GM12878 (cell line): ENCODE results near the gene VGLL4. TPM values are rescaled to one million over a fixed set of nuclear protein-coding genes. Genes with fewer than 3 reads are reported as not detected.
A peak's percentile ranks its signal among the peaks of the same experiment; 100 is the strongest.

Experiments
- ATAC-seq: fragments of 200-7000 bp; cut with Tn5 transposase; 3 replicates; pipeline ENCODE4 v1.9.1; 2020; ENCODE audit warnings: mild to moderate bottlenecking, moderate library complexity
- BruUV-seq: library from RNA; stranded (reverse); fragments of 400-500 nt; replicated peaks from 2 replicates; lab custom pipeline; 2021; lab: Mats Ljungman, UMichigan
- CTCF ChIA-PET: fragments of 300-600 bp; sonication (Branson Sonifier 250); formaldehyde crosslinking; extraction: SDS; loops from one replicate; lab custom pipeline; 2021; ENCODE audit warnings: inconsistent platforms; lab: Yijun Ruan, JAX
- POLR2A ChIA-PET: fragments of 350-600 bp; formaldehyde crosslinking; extraction: SDS; loops from one replicate; lab custom pipeline; 2021; ENCODE audit warnings: inconsistent platforms; lab: Charles Lee
- RAD21 ChIA-PET: fragments of 300-600 bp; sonication (Branson Sonifier 250); formaldehyde crosslinking; loops from one replicate; lab custom pipeline; 2023; ENCODE audit warnings: antibody characterized with exemption; ENCODE audit not compliant: unreplicated experiment; lab: Charles Lee
- SMC1A ChIA-PET: fragments of 300-600 bp; sonication (Branson Sonifier 250); formaldehyde crosslinking; loops from one replicate; lab custom pipeline; 2023; ENCODE audit not compliant: unreplicated experiment, uncharacterized antibody; lab: Charles Lee
- DNase-seq: peaks from one replicate; pipeline ENCODE4 v3.0.0-alpha.2; 2011; ENCODE audit warnings: low read depth, low spot score
- FAIRE-seq: peaks from 3 replicates; lab custom pipeline; 2011; peaks lifted over from hg19 to GRCh38; lab: Jason Lieb, UNC
- H2AFZ ChIP-seq: 2 replicates; pipeline ENCODE4 v1.6.0; 2011; ENCODE audit warnings: low read depth, low read length, control low read depth; ENCODE audit not compliant: control insufficient read depth
- H3K27ac ChIP-seq: 2 replicates; pipeline ENCODE4 v1.5.1; 2011; ENCODE audit warnings: control low read depth; ENCODE audit not compliant: control insufficient read depth, insufficient read depth
- H3K27me3 ChIP-seq, 2 experiments: replicated peaks in 1 of 2; 2 replicates each; pipeline versions ENCODE4 v1.6.0 to v1.6.1; 2011; ENCODE audit warnings: low read length in 1 of 2; ENCODE audit not compliant: control insufficient read depth in 2 of 2, insufficient read depth in 2 of 2
- H3K36me3 ChIP-seq, 2 experiments: 2 replicates each; pipeline ENCODE4 v1.5.1; 2011; ENCODE audit warnings: low read length in 1 of 2; ENCODE audit not compliant: control insufficient read depth in 2 of 2, insufficient read depth in 2 of 2
- H3K4me1 ChIP-seq: 2 replicates; pipeline ENCODE4 v1.6.1; 2011; ENCODE audit warnings: mild to moderate bottlenecking, low read length, moderate library complexity, mixed read lengths; ENCODE audit not compliant: control insufficient read depth, insufficient read depth
- H3K4me2 ChIP-seq: 2 replicates; pipeline ENCODE4 v1.6.0; 2011; ENCODE audit warnings: control low read depth; ENCODE audit not compliant: control insufficient read depth, insufficient read depth
- H3K4me3 ChIP-seq: fragments of 200-600 bp; sonication (generic); 2 replicates; pipeline ENCODE4 v1.5.1; 2016
- H3K79me2 ChIP-seq: 2 replicates; pipeline ENCODE4 v1.6.0; 2011; ENCODE audit warnings: low read length; ENCODE audit not compliant: control insufficient read depth, insufficient read depth
- H3K9ac ChIP-seq: 2 replicates; pipeline ENCODE4 v1.8.0; 2011; ENCODE audit warnings: low read length, control low read depth, mixed read lengths; ENCODE audit not compliant: control insufficient read depth, insufficient read depth
- H3K9me3 ChIP-seq: replicated peaks from 3 replicates; pipeline ENCODE4 v1.5.1; 2011; ENCODE audit warnings: mild to moderate bottlenecking, low read length; ENCODE audit not compliant: control insufficient read depth, insufficient read depth
- H4K20me1 ChIP-seq: 2 replicates; pipeline ENCODE4 v1.6.0; 2011; ENCODE audit not compliant: control insufficient read depth, insufficient read depth
- CBFB ChIP-seq: IDR thresholded peaks from 2 replicates; pipeline ENCODE4 v1.6.1; 2016; ENCODE audit warnings: antibody characterized with exemption, low read depth
- CEBPB ChIP-seq, 2 experiments: fragments of 150-350 bp in 1 of 2; IDR thresholded peaks; 2 replicates each; pipeline ENCODE4 v1.6.1; 2012 to 2014; ENCODE audit warnings: low read depth in 2 of 2, low read length in 2 of 2, borderline replicate concordance in 1 of 2, inconsistent platforms in 1 of 2
- CHD4 ChIP-seq: fragments of 200-600 bp; sonication (generic); IDR thresholded peaks from 2 replicates; pipeline ENCODE4 v1.6.1; 2016; ENCODE audit warnings: mild to moderate bottlenecking
- GABPA ChIP-seq: IDR thresholded peaks from 2 replicates; pipeline ENCODE4 v1.6.1; 2014; ENCODE audit warnings: antibody characterized with exemption, low read depth, mild to moderate bottlenecking, inconsistent platforms
- LARP7 ChIP-seq: fragments of 450-650 bp; IDR thresholded peaks from 2 replicates; pipeline ENCODE4 v1.6.1; 2017; ENCODE audit warnings: mild to moderate bottlenecking
- NBN ChIP-seq: fragments of 450-650 bp; IDR thresholded peaks from 2 replicates; pipeline ENCODE4 v1.6.1; 2016
- POLR2AphosphoS5 ChIP-seq: IDR thresholded peaks from 2 replicates; pipeline ENCODE4 v1.6.1; 2011; ENCODE audit warnings: mild to moderate bottlenecking, low read length, inconsistent platforms
- RCOR1 ChIP-seq: conservative IDR thresholded peaks from 2 replicates; pipeline ENCODE4 v1.6.1; 2012; ENCODE audit warnings: low read depth, low read length, improper control_type of control experiment
- RELA ChIP-seq: fragments of 450-650 bp; IDR thresholded peaks from 2 replicates; pipeline ENCODE4 v1.8.0; 2014; ENCODE audit warnings: borderline replicate concordance; ENCODE audit not compliant: partially characterized antibody
- SMAD1 ChIP-seq: fragments of 450-650 bp; IDR thresholded peaks from 2 replicates; pipeline ENCODE4 v1.6.1; 2018; ENCODE audit warnings: mild to moderate bottlenecking, low read depth; ENCODE audit not compliant: partially characterized antibody
- SMC3 ChIP-seq: IDR thresholded peaks from 2 replicates; pipeline ENCODE4 v1.6.1; 2011; ENCODE audit warnings: low read length, improper control_type of control experiment, borderline replicate concordance
- SUZ12 ChIP-seq: fragments of 200-600 bp; sonication (generic); IDR thresholded peaks from one replicate; pipeline ENCODE4 v1.6.1; 2018; ENCODE audit warnings: antibody characterized with exemption, mild to moderate bottlenecking; ENCODE audit not compliant: unreplicated experiment
- TBL1XR1 ChIP-seq: IDR thresholded peaks from 2 replicates; pipeline ENCODE4 v1.6.1; 2012; ENCODE audit warnings: low read depth, low read length, improper control_type of control experiment
- ZNF274 ChIP-seq: IDR thresholded peaks from one replicate; pipeline ENCODE4 v1.8.0; 2011; ENCODE audit not compliant: insufficient read length, insufficient read depth
- WGBS: methylation state at CpG from one replicate; pipeline ENCODE4 v1.1.6; 2016; ENCODE audit warnings: low lambda C conversion rate; ENCODE audit not compliant: insufficient replicate concordance, insufficient coverage; ENCODE audit errors: missing lambda C conversion rate; 5-methylcytosine and 5-hydroxymethylcytosine counted together
- in situ Hi-C: fragments of 300-500 bp; cut with MboI; formaldehyde crosslinking; loops from 9 replicates; pipeline ENCODE4 v1.14.3; 2018; ENCODE audit warnings: mixed read lengths
- intact Hi-C: fragments of 100-400 bp; cut with micrococcal nuclease; formaldehyde crosslinking; loops from one replicate; pipeline ENCODE4 v1.14.2; 2022; ENCODE audit not compliant: unreplicated experiment
- polyA plus RNA-seq, 11 experiments: library from polyadenylated mRNA; depleted of rRNA in 4 of 11; unstranded in 6 of 11; stranded (reverse) in 5 of 11; fragments of >200 nt; fragmentation: Nextera tagmentation in 4 of 11; fragmentation: Illumina TruSeq in 1 of 11; extraction: Ambion mirVana in 4 of 11; extraction: Trizol in 1 of 11; gene quantifications; 1 replicate in 1 of 11; 2 replicates in 10 of 11; pipeline versions ENCODE4 v1.2.1 to v1.2.3, GENCODE V29; 2011 to 2016; ENCODE audit warnings: inconsistent platforms in 2 of 11, missing spikeins in 2 of 11, low read depth in 1 of 11
- total RNA-seq, 4 experiments: library from RNA; depleted of rRNA in 3 of 4; stranded (reverse); fragments of >200 nt in 3 of 4; fragmentation: Illumina TruSeq in 1 of 4; extraction: Trizol in 1 of 4; gene quantifications; 2 replicates each; pipeline versions ENCODE4 v1.2.1 to v1.2.3, GENCODE V29; 2013 to 2021
- TF ChIP-seq, protein P1 (sequence below): fragments of 450-650 bp; formaldehyde crosslinking; IDR thresholded peaks from 2 replicates; pipeline ENCODE4 v1.4.0; 2022; ENCODE audit warnings: mild to moderate bottlenecking, moderate library complexity
- TF ChIP-seq, protein P2 (sequence below): fragments of 450-650 bp; IDR thresholded peaks from 2 replicates; pipeline ENCODE4 v1.6.1; 2016; ENCODE audit warnings: mild to moderate bottlenecking

Gene VGLL4
- total and polyA plus RNA-seq, 10 of the 15 experiments (the other 5 are each of a cell fraction or from before 2014, with no cell fraction given): 0.44 to 38.1 (median 16.1) TPM

DNA sequence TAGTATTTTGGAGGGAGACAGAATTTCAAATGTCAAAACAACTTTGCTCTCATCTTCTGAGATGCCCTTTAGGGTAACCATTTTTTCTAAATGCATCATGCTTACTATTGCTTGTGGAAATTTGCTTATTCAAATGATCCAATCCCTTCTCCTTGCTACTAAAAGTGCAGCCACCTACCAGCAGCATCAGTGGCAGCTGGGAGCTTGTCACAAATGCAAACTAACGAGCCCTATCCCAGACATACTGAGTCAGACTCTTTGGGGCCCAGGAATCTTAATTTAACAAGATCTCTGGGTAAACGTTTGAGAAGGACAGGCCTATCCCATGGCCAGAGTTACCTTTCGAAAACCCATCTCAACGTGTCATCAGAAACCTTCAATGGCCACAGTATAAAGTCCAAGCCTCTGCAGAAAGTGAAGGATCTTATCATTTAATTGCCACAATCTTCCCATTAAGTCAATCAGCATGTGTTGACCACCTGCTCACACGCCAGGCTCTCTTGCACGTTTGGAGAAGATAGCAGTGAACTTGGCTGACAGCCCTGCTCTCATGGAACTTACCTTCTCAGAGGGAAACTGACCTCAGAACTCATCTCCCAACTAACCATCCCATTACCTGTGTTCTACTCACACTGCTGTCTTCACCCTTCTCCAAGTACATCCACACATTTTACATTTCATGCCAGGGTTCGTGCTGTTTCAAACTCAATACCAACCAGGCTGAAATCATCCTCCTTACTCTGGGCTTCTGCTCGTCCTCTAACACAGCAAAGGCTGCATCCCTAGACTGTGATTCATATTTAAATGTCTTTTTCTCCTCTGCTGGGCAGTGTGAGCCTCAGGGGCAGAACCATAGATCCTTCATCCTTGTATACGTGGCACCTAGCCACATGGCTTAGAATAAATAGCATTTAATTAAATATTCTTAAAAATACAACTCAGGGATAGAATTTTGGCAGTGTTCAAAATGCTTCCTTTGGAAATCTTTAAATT is 24.8 kb upstream of the VGLL4 start:
- BruUV-seq: no TSS peak
- 65% methylated on average over 9 of the region's 9 CpGs for WGBS

More for the DNA sequence above, 24.8 kb upstream of the VGLL4 start:
- no peaks in the 10 kb centered on the region for H3K27me3 ChIP-seq
- peaks cover 9% of the 10 kb centered on the region for H3K4me1 ChIP-seq
- intact Hi-C loops: no loop called here
- H3K4me3 ChIP-seq: no peak overlapping the region
- no peak overlapping the region for H3K27ac ChIP-seq
- CTCF ChIA-PET: no interaction called here
- RAD21 ChIA-PET: no interaction called here
- no peaks in the 10 kb centered on the region for H3K79me2 ChIP-seq
- no peak for TF ChIP-seq POLR2AphosphoS5
- no peak for TF ChIP-seq CHD4
- no peak for TF ChIP-seq LARP7
- TF ChIP-seq, protein P1, sequence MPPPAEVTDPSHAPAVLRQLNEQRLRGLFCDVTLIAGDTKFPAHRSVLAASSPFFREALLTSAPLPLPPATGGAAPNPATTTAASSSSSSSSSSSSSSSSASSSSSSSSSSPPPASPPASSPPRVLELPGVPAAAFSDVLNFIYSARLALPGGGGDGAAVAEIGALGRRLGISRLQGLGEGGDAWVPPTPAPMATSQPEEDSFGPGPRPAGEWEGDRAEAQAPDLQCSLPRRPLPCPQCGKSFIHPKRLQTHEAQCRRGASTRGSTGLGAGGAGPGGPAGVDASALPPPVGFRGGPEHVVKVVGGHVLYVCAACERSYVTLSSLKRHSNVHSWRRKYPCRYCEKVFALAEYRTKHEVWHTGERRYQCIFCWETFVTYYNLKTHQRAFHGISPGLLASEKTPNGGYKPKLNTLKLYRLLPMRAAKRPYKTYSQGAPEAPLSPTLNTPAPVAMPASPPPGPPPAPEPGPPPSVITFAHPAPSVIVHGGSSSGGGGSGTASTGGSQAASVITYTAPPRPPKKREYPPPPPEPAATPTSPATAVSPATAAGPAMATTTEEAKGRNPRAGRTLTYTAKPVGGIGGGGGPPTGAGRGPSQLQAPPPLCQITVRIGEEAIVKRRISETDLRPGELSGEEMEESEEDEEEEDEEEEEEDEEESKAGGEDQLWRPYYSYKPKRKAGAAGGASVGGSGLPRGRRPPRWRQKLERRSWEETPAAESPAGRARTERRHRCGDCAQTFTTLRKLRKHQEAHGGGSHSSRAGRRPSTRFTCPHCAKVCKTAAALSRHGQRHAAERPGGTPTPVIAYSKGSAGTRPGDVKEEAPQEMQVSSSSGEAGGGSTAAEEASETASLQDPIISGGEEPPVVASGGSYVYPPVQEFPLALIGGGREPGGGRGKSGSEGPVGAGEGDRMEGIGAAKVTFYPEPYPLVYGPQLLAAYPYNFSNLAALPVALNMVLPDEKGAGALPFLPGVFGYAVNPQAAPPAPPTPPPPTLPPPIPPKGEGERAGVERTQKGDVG (CRISPR knock-in tag): no peak
- no peak for TF ChIP-seq TBL1XR1
- TF ChIP-seq SMC3: no peak
- no peak for TF ChIP-seq RCOR1
- no peak for TF ChIP-seq CBFB
- no peak for TF ChIP-seq NBN
- no peak for TF ChIP-seq CEBPB (IDR thresholded peaks at IDR 0.05; ENCODE audit: borderline replicate concordance in 1 of 2, low read depth in 2 of 2, low read length in 2 of 2)
- TF ChIP-seq GABPA: no peak
- TF ChIP-seq ZNF274: no peak
- no peak for TF ChIP-seq SMAD1
- TF ChIP-seq, protein P2, sequence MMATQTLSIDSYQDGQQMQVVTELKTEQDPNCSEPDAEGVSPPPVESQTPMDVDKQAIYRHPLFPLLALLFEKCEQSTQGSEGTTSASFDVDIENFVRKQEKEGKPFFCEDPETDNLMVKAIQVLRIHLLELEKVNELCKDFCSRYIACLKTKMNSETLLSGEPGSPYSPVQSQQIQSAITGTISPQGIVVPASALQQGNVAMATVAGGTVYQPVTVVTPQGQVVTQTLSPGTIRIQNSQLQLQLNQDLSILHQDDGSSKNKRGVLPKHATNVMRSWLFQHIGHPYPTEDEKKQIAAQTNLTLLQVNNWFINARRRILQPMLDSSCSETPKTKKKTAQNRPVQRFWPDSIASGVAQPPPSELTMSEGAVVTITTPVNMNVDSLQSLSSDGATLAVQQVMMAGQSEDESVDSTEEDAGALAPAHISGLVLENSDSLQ: no peak
- TF ChIP-seq RELA: no peak
- no peak for TF ChIP-seq SUZ12
- TF ChIP-seq, all 136 proteins: peak for 0
- Histone ChIP-seq H3K36me3 (no peaks in the 10 kb centered on the region), H2AFZ (no peak overlapping the region), H3K9me3 (no peaks in the 10 kb centered on the region), H3K4me2 (no peak overlapping the region), H3K9ac (no peak overlapping the region), H4K20me1 (no peaks in the 10 kb centered on the region)
- FAIRE-seq: peak; percentile 7
- SMC1A ChIA-PET: no interaction called here
- DNase-seq: no peak
- POLR2A ChIA-PET: no interaction called here
- in situ Hi-C loops: no loop called here
- ATAC-seq: no peak
